ENCODE measurements around the gene MEPCE. TPM values are rescaled to one million over a fixed set of nuclear protein-coding genes. Genes with fewer than 3 reads are reported as not detected.

The MEPCE gene
- total and polyA plus RNA-seq, 10 of the 15 experiments (the other 5 are each of a cell fraction or from before 2014, with no cell fraction given) = 8.2 to 48.0 (median 22.1) TPM

DNA sequence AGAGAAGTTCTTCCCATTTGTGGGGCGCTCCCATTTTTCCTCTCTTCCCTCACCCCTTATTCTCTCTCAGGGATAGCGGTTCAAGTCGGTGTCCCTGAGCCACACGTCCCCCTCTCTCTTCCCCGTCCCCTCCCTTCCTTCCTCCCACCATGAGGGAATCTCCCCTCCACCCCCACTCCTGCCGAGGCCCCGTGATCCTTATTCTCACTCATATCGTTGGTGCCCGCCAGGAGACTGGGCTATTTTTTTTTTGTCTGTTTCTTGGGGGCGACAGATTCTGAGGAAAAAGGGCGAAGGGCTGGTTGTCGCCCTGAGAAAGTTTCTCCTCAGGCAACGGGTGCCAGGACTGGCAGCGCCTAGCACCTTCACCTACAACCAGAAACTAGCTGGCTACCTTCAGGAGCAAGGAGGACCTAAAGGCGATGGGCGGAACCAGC is 1.9 kb upstream of the MEPCE start (continued):
- TF ChIP-seq, protein P1, sequence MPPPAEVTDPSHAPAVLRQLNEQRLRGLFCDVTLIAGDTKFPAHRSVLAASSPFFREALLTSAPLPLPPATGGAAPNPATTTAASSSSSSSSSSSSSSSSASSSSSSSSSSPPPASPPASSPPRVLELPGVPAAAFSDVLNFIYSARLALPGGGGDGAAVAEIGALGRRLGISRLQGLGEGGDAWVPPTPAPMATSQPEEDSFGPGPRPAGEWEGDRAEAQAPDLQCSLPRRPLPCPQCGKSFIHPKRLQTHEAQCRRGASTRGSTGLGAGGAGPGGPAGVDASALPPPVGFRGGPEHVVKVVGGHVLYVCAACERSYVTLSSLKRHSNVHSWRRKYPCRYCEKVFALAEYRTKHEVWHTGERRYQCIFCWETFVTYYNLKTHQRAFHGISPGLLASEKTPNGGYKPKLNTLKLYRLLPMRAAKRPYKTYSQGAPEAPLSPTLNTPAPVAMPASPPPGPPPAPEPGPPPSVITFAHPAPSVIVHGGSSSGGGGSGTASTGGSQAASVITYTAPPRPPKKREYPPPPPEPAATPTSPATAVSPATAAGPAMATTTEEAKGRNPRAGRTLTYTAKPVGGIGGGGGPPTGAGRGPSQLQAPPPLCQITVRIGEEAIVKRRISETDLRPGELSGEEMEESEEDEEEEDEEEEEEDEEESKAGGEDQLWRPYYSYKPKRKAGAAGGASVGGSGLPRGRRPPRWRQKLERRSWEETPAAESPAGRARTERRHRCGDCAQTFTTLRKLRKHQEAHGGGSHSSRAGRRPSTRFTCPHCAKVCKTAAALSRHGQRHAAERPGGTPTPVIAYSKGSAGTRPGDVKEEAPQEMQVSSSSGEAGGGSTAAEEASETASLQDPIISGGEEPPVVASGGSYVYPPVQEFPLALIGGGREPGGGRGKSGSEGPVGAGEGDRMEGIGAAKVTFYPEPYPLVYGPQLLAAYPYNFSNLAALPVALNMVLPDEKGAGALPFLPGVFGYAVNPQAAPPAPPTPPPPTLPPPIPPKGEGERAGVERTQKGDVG (CRISPR knock-in tag; IDR thresholded peaks at IDR 0.05) = no peak
- TF ChIP-seq NR2C1 (IDR thresholded peaks at IDR 0.05) (no peak), SREBF2 (IDR thresholded peaks at IDR 0.05; ENCODE audit: low read length) (no peak), NFYB (IDR thresholded peaks at IDR 0.05; ENCODE audit: insufficient read depth, low read depth, low read length) (no peak), RCOR1 (conservative IDR thresholded peaks at IDR 0.05; ENCODE audit: low read depth, low read length) (no peak), SMAD1 (IDR thresholded peaks at IDR 0.05; ENCODE audit: low read depth, partially characterized antibody) (no peak), YBX1 (IDR thresholded peaks at IDR 0.05) (no peak), MTA2 (IDR thresholded peaks at IDR 0.05; ENCODE audit: low read depth) (no peak), BCL11A (IDR thresholded peaks at IDR 0.05; ENCODE audit: low read depth, low read length) (no peak)
- TF ChIP-seq, protein P2, sequence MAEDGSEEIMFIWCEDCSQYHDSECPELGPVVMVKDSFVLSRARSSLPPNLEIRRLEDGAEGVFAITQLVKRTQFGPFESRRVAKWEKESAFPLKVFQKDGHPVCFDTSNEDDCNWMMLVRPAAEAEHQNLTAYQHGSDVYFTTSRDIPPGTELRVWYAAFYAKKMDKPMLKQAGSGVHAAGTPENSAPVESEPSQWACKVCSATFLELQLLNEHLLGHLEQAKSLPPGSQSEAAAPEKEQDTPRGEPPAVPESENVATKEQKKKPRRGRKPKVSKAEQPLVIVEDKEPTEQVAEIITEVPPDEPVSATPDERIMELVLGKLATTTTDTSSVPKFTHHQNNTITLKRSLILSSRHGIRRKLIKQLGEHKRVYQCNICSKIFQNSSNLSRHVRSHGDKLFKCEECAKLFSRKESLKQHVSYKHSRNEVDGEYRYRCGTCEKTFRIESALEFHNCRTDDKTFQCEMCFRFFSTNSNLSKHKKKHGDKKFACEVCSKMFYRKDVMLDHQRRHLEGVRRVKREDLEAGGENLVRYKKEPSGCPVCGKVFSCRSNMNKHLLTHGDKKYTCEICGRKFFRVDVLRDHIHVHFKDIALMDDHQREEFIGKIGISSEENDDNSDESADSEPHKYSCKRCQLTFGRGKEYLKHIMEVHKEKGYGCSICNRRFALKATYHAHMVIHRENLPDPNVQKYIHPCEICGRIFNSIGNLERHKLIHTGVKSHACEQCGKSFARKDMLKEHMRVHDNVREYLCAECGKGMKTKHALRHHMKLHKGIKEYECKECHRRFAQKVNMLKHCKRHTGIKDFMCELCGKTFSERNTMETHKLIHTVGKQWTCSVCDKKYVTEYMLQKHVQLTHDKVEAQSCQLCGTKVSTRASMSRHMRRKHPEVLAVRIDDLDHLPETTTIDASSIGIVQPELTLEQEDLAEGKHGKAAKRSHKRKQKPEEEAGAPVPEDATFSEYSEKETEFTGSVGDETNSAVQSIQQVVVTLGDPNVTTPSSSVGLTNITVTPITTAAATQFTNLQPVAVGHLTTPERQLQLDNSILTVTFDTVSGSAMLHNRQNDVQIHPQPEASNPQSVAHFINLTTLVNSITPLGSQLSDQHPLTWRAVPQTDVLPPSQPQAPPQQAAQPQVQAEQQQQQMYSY (CRISPR knock-in tag; IDR thresholded peaks at IDR 0.05) = no peak
- TF ChIP-seq, protein P3, sequence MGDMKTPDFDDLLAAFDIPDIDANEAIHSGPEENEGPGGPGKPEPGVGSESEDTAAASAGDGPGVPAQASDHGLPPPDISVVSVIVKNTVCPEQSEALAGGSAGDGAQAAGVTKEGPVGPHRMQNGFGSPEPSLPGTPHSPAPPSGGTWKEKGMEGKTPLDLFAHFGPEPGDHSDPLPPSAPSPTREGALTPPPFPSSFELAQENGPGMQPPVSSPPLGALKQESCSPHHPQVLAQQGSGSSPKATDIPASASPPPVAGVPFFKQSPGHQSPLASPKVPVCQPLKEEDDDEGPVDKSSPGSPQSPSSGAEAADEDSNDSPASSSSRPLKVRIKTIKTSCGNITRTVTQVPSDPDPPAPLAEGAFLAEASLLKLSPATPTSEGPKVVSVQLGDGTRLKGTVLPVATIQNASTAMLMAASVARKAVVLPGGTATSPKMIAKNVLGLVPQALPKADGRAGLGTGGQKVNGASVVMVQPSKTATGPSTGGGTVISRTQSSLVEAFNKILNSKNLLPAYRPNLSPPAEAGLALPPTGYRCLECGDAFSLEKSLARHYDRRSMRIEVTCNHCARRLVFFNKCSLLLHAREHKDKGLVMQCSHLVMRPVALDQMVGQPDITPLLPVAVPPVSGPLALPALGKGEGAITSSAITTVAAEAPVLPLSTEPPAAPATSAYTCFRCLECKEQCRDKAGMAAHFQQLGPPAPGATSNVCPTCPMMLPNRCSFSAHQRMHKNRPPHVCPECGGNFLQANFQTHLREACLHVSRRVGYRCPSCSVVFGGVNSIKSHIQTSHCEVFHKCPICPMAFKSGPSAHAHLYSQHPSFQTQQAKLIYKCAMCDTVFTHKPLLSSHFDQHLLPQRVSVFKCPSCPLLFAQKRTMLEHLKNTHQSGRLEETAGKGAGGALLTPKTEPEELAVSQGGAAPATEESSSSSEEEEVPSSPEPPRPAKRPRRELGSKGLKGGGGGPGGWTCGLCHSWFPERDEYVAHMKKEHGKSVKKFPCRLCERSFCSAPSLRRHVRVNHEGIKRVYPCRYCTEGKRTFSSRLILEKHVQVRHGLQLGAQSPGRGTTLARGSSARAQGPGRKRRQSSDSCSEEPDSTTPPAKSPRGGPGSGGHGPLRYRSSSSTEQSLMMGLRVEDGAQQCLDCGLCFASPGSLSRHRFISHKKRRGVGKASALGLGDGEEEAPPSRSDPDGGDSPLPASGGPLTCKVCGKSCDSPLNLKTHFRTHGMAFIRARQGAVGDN (IDR thresholded peaks at IDR 0.05) = no peak

All from GM12878 (cell line).